ENCODE measurements around the gene ZNF33B.
"Not testable (repeated sequence)": the region's sequence is repeated elsewhere in the genome, so short reads cannot be mapped to it uniquely, and the experiment has no call there.

The ZNF33B gene

DNA sequence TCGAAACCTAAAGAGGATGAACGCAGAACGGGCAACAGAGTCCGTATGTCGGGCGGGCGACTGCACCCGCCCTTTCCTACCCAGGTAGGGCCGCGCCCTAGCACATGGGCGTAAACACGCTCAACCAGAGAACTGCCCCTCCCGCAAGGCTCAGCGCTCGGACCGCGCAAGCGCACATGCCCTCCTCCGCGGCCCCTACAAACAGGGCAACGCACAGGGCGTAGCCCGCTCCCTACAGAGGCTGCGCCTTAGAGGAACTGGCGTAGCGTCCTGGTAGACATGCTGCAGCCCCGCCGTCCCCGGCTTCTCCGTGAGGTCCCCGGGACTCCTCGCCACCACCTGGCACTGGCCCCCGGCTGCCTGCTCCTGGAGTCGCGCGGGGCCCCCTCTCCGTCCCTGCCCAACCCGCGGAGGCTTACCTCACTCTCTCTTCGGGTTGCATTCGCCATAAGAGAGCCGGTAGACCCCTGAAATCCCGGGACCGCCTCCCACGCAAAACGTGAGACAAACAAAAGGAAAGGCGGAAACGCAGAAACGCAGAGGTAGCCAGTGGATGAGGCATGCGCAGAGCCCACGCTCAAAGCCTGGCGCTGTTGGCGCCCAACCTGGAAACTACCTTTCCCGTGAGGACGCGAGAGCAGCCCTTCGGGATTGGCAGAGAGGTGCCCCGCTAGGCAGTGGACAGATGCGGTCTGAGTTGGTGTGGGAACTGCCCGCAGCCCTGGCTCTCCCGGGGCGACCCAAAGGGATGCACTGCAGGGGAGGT lies at the start of gene ZNF33B:
Gene ZNF33B, minus strand, starts transcription at position 516 of the 766 bp plus-strand sequence. CDS start 1,642 bp downstream, outside the sequence.
- Mint-ChIP-seq H3K9me3 (no peaks in the 10 kb centered on the region), H3K4me1 (peaks cover 38% of the 10 kb centered on the region), H3K27ac (peak within 1 kb of the TSS; percentile 96 to 99), H3K27me3 (no peaks in the 10 kb centered on the region), H3K4me3 (peak within 1 kb of the TSS; percentile 89 to 98)
- DNase-seq (peak; percentile 98), ATAC-seq (peak; percentile 97)

DNA sequence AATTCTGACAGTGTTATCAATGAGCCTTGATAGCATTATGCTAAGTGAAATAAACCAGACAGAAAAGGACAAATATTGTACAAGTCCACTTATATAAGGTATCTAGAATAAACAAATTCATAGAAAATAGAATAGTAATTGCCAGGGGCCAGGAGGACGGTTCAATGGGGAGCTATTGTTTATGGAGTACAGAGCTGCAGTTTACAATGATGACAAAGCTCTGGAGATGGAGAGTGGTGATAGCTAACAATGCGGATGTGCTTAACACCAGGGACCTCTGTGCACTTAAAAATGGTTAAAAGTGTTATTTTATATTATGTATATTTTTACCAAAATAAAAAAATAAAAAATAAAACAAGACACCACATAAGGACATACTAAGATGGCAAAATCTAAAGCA lies 46.1 kb upstream of the ZNF33B start:
- no peak overlapping the region for H3K4me3 Mint-ChIP-seq
- no peak for ATAC-seq
- no peaks in the 10 kb centered on the region for H3K27me3 Mint-ChIP-seq
- no peak overlapping the region for H3K27ac Mint-ChIP-seq
- no peaks in the 10 kb centered on the region for H3K4me1 Mint-ChIP-seq
- no peak for DNase-seq
- H3K9me3 Mint-ChIP-seq: no peaks in the 10 kb centered on the region

DNA sequence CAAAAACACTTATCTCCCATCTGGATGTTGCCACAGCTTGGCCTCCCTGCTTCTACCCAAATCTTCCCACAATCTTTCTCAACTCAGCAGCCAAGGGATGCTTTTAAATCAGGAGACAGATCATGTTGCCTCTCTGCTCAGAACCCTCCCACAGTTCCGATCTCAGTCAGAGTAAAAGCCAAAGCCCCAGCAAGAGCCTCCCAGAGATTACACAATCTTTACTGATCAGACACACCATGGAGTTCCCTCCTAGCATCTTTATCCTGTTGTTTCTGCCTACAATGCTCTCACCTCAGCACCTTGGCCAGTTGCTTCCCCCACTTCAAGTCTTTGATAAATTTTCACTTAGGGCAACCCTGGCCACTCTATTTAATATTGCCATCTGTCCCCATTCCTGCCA lies 41.9 kb upstream of the ZNF33B start:
- DNase-seq (no peak), ATAC-seq (no peak)
- H3K4me1 Mint-ChIP-seq: no peaks in the 10 kb centered on the region
- peaks cover 0 to 5% of the 10 kb centered on the region in 2 donors for H3K9me3 Mint-ChIP-seq
- no peak overlapping the region for H3K4me3 Mint-ChIP-seq
- no peaks in the 10 kb centered on the region for H3K27me3 Mint-ChIP-seq
- peak overlapping the region in 1 of 2 donors; percentile 72 for H3K27ac Mint-ChIP-seq

DNA sequence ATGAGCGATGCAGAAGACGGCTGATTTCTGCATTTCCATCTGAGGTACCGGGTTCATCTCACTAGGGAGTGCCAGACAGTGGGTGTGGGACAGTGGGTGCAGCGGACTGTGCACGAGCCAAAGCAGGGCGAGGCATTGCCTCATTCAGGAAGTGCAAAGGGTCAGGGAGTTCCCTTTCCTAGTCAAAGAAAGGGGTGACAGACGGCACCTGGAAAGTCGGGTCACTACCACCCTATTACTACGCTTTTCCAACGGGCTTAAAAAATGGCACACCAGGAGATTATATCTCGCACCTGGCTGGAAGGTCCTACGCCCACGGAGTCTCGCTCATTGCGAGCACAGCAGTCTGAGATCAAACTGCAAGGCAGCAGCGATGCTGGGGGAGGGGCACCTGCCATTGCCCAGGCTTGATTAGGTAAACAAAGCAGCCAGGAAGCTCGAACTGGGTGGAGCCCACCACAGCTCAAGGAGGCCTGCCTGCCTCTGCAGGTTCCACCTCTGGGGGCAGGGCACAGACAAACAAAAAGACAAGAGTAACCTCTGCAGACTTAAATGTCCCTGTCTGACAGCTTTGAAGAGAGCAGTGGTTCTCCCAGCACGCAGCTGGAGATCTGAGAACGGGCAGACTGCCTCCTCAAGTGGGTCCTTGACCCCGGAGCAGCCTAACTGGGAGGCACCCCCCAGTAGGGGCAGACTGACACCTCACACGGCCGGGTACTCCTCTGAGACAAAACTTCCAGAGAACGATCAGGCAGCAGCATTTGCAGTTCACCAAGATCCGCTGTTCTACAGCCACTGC lies 27.0 kb upstream of the ZNF33B start:
- H3K27ac Mint-ChIP-seq, ATAC-seq, DNase-seq, H3K4me1 Mint-ChIP-seq, H3K4me3 Mint-ChIP-seq: not testable (repeated sequence)
- Mint-ChIP-seq H3K9me3 (peaks cover 7 to 20% of the 10 kb centered on the region in 2 donors), H3K27me3 (peaks cover 17% of the 10 kb centered on the region)

DNA sequence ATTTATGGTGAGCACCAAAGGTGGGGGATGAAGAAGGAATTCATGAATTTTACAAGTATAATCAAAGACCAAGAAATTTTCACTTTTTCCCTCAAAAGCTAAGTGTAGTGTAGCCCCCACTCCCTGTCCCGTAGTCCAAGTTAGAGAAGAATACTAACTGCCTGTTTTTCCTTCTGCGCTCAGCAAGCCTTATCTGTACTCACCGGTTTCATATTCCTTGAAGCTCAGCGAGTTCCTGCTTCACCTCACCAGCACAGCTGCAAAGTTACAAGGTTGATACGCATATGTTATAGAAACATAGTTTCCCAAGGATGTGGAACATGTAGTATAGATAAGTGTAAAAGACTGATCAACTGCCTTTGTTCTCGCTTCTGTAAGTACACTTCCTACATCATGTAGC lies 16.0 kb upstream of the ZNF33B start:
- no peak overlapping the region for H3K27ac Mint-ChIP-seq
- DNase-seq (no peak), ATAC-seq (no peak)
- H3K4me1 Mint-ChIP-seq: peaks cover 6% of the 10 kb centered on the region
- no peaks in the 10 kb centered on the region for H3K27me3 Mint-ChIP-seq
- no peak overlapping the region for H3K4me3 Mint-ChIP-seq
- H3K9me3 Mint-ChIP-seq: no peaks in the 10 kb centered on the region

DNA sequence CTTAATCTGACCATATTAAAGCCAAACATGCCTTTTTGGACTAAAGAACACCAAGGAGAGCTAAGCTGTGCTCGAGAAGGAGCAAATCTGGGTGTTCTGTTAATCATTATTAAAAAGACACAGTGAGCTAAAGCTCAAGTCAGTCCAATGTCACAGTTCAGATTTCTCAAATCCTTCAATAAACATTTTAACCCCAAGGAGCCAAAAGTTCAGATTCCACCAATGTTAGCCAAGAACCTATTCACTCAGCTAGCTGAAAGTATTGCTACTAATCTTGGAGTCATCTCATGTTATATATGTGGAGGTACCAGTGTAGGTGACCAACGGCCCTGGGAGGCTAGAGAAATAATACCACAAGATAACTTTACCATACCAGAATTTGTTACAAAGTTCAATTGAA lies 14.5 kb upstream of the ZNF33B start:
- Mint-ChIP-seq H3K4me1 (peaks cover 6% of the 10 kb centered on the region), H3K9me3 (no peaks in the 10 kb centered on the region), H3K27me3 (no peaks in the 10 kb centered on the region), H3K4me3 (no peak overlapping the region), H3K27ac (no peak overlapping the region)
- ATAC-seq (no peak), DNase-seq (no peak)

DNA sequence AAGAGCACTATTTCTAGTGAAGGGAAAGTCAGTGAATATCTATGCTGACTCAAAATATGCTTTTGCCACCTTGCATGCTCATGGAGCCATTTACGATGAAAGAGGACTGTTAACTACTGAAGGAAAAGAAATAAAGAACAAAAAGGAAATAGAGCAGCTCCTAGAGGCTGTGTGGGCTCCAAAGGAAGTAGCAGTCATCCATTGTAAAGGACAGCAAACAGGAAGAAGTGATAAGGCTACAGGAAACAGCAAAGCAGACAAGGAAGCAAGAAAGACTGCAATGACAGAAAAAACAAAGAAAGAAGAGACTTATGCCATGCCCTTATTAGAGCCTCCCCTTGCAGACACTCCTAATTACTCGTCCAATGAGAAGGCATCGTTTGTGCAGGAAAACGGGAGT lies 12.0 kb upstream of the ZNF33B start:
- Mint-ChIP-seq H3K27ac (peak overlapping the region in 1 of 2 donors; percentile 43), H3K27me3 (no peaks in the 10 kb centered on the region), H3K4me1 (peaks cover 6% of the 10 kb centered on the region), H3K4me3 (no peak overlapping the region), H3K9me3 (no peaks in the 10 kb centered on the region)
- no peak for DNase-seq
- ATAC-seq: no peak

DNA sequence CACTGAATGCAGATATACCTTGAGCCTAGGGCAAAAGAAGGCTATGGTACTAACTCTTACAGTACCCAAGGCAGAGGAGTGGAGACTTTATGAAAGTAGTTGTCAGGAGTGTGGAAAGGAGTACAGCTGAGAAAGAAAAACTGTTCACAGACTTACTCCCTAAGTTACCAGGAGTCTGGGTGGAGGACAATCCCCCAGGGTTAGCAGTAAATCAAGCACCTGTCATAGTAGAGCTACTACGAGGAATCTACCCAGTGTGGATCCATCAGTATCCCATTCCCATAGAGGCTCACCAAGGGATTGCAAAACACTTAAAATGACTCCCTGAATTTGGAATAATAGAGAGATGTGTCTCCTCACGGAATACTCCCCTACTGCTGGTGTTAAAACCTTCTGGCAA lies 10.1 kb upstream of the ZNF33B start:
- H3K27ac Mint-ChIP-seq: no peak overlapping the region
- DNase-seq (no peak), ATAC-seq (no peak)
- H3K9me3 Mint-ChIP-seq: no peaks in the 10 kb centered on the region
- H3K4me1 Mint-ChIP-seq: peaks cover 6% of the 10 kb centered on the region
- no peaks in the 10 kb centered on the region for H3K27me3 Mint-ChIP-seq
- no peak overlapping the region for H3K4me3 Mint-ChIP-seq

DNA sequence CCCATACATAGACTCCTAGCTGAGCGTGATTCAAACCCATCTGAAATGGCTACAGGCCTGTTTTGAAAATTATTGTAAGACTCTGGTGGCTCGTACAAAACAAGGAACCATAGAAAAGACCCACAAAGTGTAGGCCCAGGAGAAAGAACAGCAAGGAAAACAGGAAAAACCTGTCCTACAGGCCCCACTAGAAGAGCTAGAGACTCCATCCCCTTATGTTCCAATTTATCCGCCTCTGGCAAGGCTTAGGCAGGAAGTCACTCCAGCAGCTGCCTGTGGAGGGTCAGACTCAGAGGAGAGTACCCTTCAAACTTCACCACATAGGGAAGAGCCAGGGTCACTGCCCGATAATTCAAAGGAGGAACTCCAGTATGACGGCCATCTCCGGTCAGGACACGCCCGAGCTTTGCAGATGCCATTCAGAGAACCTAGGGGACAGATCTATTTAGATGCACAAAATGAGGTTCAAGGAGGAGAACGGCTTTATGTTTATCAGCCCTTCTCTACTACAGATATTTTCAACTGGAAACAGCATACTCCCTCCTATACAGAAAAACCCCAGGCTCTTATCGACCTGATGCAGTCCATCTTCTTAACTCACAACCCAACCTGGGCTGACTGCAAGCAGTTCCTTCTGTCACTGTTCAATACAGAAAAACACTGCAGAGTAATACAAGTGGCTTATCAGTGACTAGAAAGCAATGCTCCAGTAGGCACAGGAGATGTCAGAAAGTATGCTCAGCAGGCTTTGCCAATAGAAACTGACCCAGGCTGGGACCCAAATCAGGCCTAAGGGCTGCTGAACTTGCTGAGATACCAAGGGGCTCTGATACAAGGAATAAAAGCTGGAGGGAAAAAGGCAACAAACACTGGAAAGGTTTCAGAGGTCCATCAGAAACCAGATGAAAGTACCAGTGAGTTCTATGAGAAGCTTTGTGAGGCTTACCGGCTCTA lies 8.6 kb upstream of the ZNF33B start:
- no peak for DNase-seq
- Mint-ChIP-seq H3K4me3 (no peak overlapping the region), H3K27me3 (no peaks in the 10 kb centered on the region), H3K4me1 (peaks cover 6% of the 10 kb centered on the region), H3K9me3 (no peaks in the 10 kb centered on the region), H3K27ac (no peak overlapping the region)
- no peak for ATAC-seq

DNA sequence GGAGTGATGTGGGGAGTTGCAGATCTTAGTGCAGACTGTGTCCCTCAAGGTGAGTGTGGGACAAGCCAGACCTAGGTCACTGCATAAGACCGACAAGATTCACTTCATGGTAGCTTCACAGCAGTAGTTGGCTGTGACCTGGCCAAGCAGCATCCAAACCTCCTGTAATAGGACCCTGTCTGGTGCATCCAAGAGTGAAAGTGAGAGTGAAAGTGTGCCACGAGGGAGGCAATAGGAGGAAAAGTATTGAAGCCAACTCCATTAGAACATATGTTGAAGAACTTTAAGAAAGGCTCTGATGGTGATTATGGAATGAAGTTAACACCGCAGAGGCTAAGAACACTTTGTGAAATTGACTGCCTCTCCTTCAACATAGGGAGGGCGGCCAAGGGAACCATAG lies 7.8 kb upstream of the ZNF33B start:
- ATAC-seq (no peak), DNase-seq (no peak)
- Mint-ChIP-seq H3K27me3 (no peaks in the 10 kb centered on the region), H3K9me3 (no peaks in the 10 kb centered on the region), H3K4me1 (peaks cover 6% of the 10 kb centered on the region), H3K4me3 (no peak overlapping the region), H3K27ac (no peak overlapping the region)

DNA sequence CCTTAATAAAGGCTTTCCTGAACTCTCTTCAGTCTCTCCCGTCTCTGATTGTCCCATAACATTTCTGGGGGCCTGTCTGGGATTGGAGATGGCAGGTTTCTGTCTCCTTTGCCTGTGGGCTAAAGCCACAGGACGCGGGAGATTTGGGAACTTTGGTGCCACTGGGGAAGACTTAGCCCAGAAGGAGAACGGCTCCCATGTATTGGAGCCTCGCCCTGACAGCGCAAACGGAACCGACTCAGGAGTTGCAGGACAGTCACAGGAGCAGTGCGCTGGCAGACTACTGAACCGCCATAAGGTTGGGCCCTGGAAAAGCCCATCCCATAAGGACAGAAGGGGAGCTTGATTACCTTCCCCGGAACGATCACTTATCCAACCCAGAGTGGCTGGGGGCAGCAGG lies 7.1 kb upstream of the ZNF33B start:
- no peak overlapping the region for H3K4me3 Mint-ChIP-seq
- no peaks in the 10 kb centered on the region for H3K27me3 Mint-ChIP-seq
- H3K4me1 Mint-ChIP-seq: peaks cover 5% of the 10 kb centered on the region
- H3K27ac Mint-ChIP-seq: peak overlapping the region in 1 of 2 donors; percentile 4
- ATAC-seq (no peak), DNase-seq (no peak)
- H3K9me3 Mint-ChIP-seq: no peaks in the 10 kb centered on the region

DNA sequence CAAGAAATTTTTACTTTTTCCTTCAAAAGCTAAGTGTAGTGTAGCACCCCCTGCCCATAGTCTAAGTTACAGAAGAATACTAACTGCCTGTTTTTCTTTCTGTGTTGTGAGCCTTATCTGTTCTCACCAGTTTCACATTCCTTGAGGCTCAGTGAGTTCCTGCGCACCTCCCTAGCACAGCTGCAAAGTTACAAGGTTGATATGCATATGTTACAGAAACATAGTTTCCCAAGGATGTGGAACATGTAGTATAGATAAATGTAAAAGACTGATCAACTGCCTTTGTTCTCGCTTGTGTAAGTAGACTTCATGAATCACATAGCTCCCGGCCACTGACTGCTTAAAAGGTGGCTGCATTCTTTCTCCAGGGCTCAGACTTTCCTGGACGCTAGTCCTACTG lies 6.7 kb upstream of the ZNF33B start:
- Mint-ChIP-seq H3K9me3 (no peaks in the 10 kb centered on the region), H3K4me3 (no peak overlapping the region), H3K27me3 (no peaks in the 10 kb centered on the region)

DNA sequence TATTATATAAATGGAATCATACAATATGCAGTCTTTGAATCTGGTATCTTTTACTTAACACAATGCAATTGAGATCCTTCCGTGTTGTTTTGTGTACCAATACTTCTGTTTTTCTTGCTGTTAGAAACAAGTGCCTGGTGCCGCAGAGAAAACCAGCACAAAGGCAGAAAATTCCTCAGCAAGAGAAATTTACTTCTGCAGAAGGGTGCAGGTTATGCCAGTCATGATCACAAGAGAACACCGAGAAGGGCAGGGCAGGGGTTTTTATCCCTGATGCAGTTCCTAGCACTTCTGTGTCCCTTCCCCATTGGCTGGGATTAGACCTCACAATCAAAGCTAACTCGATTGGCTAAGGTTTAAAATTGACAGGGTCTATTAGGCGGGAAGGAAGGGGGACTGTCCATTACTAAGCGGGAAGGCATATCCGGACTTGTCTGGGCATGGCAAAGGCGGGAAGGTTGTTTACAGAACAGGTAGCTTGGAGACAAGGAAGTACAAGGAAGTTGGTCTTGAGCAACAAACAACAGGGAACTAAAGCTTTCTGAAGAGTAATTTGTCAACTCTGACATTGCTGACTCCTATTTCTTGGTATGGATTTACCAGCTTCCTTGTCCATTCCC lies 2.4 kb upstream of the ZNF33B start:
- no peak overlapping the region for H3K4me3 Mint-ChIP-seq
- H3K4me1 Mint-ChIP-seq: peaks cover 19% of the 10 kb centered on the region
- DNase-seq (no peak), ATAC-seq (no peak)
- H3K9me3 Mint-ChIP-seq: no peaks in the 10 kb centered on the region
- peak overlapping the region in 1 of 2 donors; percentile 26 for H3K27ac Mint-ChIP-seq
- no peaks in the 10 kb centered on the region for H3K27me3 Mint-ChIP-seq

More for the DNA sequence above, 6.7 kb upstream of the ZNF33B start:
- Mint-ChIP-seq H3K27ac (no peak overlapping the region), H3K4me1 (peaks cover under 1% of the 10 kb centered on the region)
- DNase-seq: no peak
- ATAC-seq: no peak

DNA sequence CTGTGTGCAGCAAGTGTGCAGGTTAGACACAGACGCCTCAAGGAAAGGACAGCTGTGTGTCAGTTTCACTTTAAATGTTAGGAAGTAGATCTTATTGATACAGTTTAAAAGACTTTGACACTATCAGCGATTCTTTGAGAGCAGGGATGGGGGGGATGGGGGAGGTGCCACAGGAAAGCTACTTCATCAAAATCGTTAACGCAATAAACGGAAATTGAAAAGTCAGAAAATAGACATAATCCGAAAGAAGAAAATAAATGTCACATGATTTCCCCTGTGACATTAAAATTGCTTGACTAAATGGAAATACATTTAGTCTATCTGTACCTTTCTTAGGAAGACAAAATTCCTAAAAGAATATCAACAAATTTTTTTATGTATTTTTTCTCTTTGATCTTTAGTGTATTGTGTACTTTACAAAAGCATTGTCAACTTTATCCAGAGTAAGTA lies 476 bp upstream of the ZNF33B start:
- ATAC-seq (no peak), DNase-seq (no peak)
- Mint-ChIP-seq H3K27me3 (no peaks in the 10 kb centered on the region), H3K27ac (peak overlapping the region; percentile 96 to 99), H3K4me1 (peaks cover 32% of the 10 kb centered on the region), H3K9me3 (no peaks in the 10 kb centered on the region), H3K4me3 (peak overlapping the region; percentile 89 to 98)

DNA sequence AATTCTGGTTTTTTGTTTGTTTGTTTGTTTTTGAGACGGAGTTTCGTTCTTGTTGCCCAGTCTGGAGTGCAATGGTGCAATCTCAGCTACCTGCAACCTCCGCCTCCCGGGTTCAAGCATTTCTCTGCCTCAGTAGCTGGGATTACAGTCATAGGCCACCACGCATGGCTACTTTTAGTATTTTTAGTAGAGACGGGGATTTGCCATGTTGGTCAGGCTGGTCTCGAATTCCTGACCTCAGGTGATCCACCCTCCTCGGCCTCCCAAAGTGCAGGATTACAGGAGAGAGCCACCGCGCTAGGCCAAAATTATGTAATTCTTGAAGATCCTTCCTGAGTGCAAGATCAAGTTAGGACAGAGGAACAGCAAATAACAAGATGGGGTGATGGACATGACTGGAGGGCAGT lies 719 bp downstream of the ZNF33B start:
- H3K4me1 Mint-ChIP-seq: peaks cover 38% of the 10 kb centered on the region
- ATAC-seq (no peak), DNase-seq (no peak)
- H3K9me3 Mint-ChIP-seq: no peaks in the 10 kb centered on the region
- H3K27ac Mint-ChIP-seq: peak overlapping the region; percentile 96 to 99
- no peaks in the 10 kb centered on the region for H3K27me3 Mint-ChIP-seq
- peak overlapping the region; percentile 89 to 98 for H3K4me3 Mint-ChIP-seq
